K562 (cell line): ENCODE measurements around the gene BCR. TPM values are rescaled to one million over a fixed set of nuclear protein-coding genes. Genes with fewer than 3 reads are reported as not detected.

ENCODE experiments used
- CHD2 ChIP-seq: IDR thresholded peaks from 2 replicates; pipeline ENCODE4 v1.6.1; 2011; ENCODE audit warnings: low read depth, low read length
- ELF4 ChIP-seq: fragments of 450-650 bp; formaldehyde crosslinking; IDR thresholded peaks from 2 replicates; pipeline ENCODE4 v1.4.0; 2022; ENCODE audit warnings: missing genetic modification characterization
- FOXA1 ChIP-seq: fragments of 450-650 bp; IDR thresholded peaks from 2 replicates; pipeline ENCODE4 v1.6.1; 2016; ENCODE audit warnings: mild to moderate bottlenecking, borderline replicate concordance
- TAF7 ChIP-seq: fragments of 450-650 bp; IDR thresholded peaks from 2 replicates; pipeline ENCODE4 v1.6.1; 2016; ENCODE audit warnings: missing genetic modification characterization, missing compliant biosample characterization
- polyA plus RNA-seq, 8 experiments: library from polyadenylated mRNA; depleted of rRNA in 4 of 8; stranded (reverse) in 5 of 8; unstranded in 3 of 8; fragments of >200 nt; fragmentation: Nextera tagmentation in 2 of 8; fragmentation: Illumina TruSeq in 1 of 8; extraction: Ambion mirVana in 2 of 8; extraction: Trizol in 1 of 8; gene quantifications; 2 replicates each; pipeline versions ENCODE4 v1.2.1 to v1.2.3, GENCODE V29; 2011 to 2014; ENCODE audit warnings: inconsistent platforms in 1 of 8, missing spikeins in 1 of 8
- total RNA-seq, 7 experiments: library from RNA; depleted of rRNA in 6 of 7; stranded (reverse); fragments of >200 nt in 6 of 7; fragmentation: Illumina TruSeq in 2 of 7; extraction: Trizol in 2 of 7; gene quantifications; 2 replicates each; pipeline versions ENCODE4 v1.2.1 to v1.2.3, GENCODE V29; 2011 to 2021; ENCODE audit warnings: low replicate concordance in 1 of 7
- TF ChIP-seq, protein P1 (sequence below): sonication (generic); formaldehyde crosslinking; IDR thresholded peaks from 2 replicates; pipeline ENCODE4 v1.8.1; 2023; ENCODE audit warnings: mild to moderate bottlenecking, missing genetic modification reagents
- TF ChIP-seq, protein P2 (sequence below): sonication (generic); formaldehyde crosslinking; IDR thresholded peaks from 2 replicates; pipeline ENCODE4 v1.8.1; 2023; ENCODE audit warnings: mild to moderate bottlenecking, missing genetic modification reagents
- TF ChIP-seq, protein P3 (sequence below): sonication (generic); formaldehyde crosslinking; IDR thresholded peaks from 2 replicates; pipeline ENCODE4 v1.8.1; 2023; ENCODE audit warnings: mild to moderate bottlenecking, missing genetic modification reagents
- TF ChIP-seq, protein P4 (sequence below), 3 experiments: IDR thresholded peaks in 2 of 3; conservative IDR thresholded peaks in 1 of 3; 2 replicates each; pipeline ENCODE4 v1.5.1; 2011 to 2012; ENCODE audit warnings: low read length in 3 of 3, mild to moderate bottlenecking in 3 of 3, control low read depth in 2 of 3, improper control_type of control experiment in 1 of 3, inconsistent platforms in 1 of 3, low read depth in 1 of 3, mixed read lengths in 1 of 3, moderate library complexity in 1 of 3; ENCODE audit not compliant: insufficient read depth in 2 of 3

Gene BCR
- total and polyA plus RNA-seq, 9 of the 15 experiments (the other 6 are each of a cell fraction or from before 2014, with no cell fraction given) = 0.41 to 150 (median 45.6) TPM

DNA sequence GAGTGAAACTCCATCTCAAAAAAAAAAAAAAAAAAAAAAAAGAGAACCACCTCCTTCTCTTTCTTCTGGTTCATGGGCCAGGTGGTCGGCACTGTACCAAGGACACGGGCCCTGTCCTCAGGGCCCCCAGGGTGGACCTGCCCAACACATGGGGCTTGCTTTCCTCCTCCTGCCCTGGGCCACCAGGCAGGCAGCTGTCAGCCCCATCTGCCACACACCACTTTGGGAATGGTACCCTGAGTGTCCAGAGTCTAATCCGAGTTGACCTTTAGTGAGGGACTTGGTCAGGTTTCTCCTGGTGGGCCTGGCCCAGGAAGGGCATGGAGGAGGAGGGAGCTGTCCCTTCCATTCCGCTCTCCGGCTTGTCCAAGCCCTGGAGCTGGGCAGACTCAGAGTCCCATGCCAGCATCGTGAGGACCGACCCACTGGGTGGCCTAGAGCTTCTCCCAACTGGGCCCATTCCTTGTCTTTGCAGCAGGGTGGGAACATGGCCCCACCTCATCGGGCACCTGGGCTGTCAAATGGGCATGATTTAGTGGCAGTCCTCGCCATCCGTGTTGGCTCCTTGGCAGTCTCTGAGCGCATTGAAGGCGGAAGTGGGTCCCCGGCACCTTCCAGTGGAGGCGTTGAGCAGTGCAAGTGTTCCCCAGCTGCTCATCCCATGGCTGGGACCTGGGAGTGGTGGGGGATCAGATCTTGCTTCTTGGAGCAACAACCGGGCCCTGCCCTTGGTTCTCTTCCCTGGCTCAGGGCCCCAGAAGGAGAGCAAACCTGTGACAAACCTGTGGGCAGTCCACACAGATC is 94.8 kb downstream of the BCR start (continued):
- TF ChIP-seq, protein P1, sequence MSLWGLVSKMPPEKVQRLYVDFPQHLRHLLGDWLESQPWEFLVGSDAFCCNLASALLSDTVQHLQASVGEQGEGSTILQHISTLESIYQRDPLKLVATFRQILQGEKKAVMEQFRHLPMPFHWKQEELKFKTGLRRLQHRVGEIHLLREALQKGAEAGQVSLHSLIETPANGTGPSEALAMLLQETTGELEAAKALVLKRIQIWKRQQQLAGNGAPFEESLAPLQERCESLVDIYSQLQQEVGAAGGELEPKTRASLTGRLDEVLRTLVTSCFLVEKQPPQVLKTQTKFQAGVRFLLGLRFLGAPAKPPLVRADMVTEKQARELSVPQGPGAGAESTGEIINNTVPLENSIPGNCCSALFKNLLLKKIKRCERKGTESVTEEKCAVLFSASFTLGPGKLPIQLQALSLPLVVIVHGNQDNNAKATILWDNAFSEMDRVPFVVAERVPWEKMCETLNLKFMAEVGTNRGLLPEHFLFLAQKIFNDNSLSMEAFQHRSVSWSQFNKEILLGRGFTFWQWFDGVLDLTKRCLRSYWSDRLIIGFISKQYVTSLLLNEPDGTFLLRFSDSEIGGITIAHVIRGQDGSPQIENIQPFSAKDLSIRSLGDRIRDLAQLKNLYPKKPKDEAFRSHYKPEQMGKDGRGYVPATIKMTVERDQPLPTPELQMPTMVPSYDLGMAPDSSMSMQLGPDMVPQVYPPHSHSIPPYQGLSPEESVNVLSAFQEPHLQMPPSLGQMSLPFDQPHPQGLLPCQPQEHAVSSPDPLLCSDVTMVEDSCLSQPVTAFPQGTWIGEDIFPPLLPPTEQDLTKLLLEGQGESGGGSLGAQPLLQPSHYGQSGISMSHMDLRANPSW (CRISPR knock-in tag) = peak; percentile 76
- TF ChIP-seq, protein P2, sequence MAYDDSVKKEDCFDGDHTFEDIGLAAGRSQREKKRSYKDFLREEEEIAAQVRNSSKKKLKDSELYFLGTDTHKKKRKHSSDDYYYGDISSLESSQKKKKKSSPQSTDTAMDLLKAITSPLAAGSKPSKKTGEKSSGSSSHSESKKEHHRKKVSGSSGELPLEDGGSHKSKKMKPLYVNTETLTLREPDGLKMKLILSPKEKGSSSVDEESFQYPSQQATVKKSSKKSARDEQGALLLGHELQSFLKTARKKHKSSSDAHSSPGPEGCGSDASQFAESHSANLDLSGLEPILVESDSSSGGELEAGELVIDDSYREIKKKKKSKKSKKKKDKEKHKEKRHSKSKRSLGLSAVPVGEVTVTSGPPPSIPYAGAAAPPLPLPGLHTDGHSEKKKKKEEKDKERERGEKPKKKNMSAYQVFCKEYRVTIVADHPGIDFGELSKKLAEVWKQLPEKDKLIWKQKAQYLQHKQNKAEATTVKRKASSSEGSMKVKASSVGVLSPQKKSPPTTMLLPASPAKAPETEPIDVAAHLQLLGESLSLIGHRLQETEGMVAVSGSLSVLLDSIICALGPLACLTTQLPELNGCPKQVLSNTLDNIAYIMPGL (CRISPR knock-in tag) = peak; percentile 25; the same call in 1 of the 2 replicates
- TF ChIP-seq, protein P3, sequence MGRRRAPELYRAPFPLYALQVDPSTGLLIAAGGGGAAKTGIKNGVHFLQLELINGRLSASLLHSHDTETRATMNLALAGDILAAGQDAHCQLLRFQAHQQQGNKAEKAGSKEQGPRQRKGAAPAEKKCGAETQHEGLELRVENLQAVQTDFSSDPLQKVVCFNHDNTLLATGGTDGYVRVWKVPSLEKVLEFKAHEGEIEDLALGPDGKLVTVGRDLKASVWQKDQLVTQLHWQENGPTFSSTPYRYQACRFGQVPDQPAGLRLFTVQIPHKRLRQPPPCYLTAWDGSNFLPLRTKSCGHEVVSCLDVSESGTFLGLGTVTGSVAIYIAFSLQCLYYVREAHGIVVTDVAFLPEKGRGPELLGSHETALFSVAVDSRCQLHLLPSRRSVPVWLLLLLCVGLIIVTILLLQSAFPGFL (CRISPR knock-in tag) = no peak
- TF ChIP-seq ELF4 (no peak), CHD2 (0 out of 2 replicates have a peak, but pooled peaks have one; percentile 13), FOXA1 (no peak), TAF7 (tag) (no peak)
- TF ChIP-seq, protein P4, sequence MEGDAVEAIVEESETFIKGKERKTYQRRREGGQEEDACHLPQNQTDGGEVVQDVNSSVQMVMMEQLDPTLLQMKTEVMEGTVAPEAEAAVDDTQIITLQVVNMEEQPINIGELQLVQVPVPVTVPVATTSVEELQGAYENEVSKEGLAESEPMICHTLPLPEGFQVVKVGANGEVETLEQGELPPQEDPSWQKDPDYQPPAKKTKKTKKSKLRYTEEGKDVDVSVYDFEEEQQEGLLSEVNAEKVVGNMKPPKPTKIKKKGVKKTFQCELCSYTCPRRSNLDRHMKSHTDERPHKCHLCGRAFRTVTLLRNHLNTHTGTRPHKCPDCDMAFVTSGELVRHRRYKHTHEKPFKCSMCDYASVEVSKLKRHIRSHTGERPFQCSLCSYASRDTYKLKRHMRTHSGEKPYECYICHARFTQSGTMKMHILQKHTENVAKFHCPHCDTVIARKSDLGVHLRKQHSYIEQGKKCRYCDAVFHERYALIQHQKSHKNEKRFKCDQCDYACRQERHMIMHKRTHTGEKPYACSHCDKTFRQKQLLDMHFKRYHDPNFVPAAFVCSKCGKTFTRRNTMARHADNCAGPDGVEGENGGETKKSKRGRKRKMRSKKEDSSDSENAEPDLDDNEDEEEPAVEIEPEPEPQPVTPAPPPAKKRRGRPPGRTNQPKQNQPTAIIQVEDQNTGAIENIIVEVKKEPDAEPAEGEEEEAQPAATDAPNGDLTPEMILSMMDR (IDR thresholded peaks at IDR 0.05 in 2 of 3, conservative IDR thresholded peaks at IDR 0.05 in 1 of 3; ENCODE audit: insufficient read depth in 2 of 3, low read depth in 1 of 3, low read length in 3 of 3) = peak in 2 of 3 experiments; percentile 45 to 47; a peak in 4 of 6 replicates
